ENCODE measurements around the gene ZFHX2. TPM values are rescaled to one million over a fixed set of nuclear protein-coding genes. Genes with fewer than 3 reads are reported as not detected.

ZFHX2 gene
- total and polyA plus RNA-seq, 2 of the 13 experiments (the other 11 are each of a cell fraction or from before 2014, with no cell fraction given), result 0.17 to 0.44 TPM

DNA sequence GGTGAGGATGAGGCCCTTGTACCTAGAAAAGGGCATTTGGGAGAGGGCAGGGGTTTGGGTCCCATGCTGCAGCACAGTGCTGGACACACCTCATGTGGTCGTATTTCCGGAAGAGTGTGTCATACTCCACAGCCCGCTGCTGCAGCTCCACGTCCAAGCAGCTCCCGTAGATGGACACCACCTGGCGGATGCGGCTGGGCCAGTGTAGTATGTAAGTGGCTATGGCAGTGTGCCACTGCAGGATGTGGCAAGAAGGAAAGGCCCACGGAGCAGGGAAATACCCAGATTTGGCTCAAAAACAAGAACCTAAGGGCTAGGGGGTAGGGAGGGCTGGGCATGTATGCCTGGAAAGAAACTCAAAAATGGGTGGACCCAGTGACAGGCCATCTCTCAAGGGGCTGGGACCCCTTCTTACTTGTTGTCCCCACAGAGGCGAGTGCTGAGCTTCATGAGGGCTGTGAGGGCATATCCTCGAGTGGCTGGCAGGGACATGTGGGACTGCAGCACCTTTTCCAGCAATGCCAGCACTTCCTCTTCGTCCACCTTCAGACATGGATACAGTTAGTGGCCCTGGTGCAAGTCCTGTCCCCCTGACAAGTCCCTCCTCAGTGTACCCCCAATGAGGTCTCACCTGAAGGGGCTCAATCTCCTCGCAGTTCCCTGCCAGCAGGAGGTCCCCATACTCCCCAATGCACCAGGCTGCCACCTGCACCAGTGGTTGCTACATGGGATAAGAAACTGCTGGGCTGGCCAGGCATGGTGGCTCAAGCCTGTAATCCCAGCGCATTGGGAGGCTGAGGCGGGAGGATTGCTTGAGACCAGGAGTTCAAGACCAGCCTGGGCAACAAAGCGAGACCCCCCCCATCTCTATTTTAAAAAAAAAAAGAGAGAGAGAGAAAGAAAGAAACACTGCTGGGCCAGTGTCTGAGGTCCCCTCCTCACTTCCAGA is 10.6 kb upstream of the ZFHX2 start (continued):
- TF ChIP-seq, protein P1, sequence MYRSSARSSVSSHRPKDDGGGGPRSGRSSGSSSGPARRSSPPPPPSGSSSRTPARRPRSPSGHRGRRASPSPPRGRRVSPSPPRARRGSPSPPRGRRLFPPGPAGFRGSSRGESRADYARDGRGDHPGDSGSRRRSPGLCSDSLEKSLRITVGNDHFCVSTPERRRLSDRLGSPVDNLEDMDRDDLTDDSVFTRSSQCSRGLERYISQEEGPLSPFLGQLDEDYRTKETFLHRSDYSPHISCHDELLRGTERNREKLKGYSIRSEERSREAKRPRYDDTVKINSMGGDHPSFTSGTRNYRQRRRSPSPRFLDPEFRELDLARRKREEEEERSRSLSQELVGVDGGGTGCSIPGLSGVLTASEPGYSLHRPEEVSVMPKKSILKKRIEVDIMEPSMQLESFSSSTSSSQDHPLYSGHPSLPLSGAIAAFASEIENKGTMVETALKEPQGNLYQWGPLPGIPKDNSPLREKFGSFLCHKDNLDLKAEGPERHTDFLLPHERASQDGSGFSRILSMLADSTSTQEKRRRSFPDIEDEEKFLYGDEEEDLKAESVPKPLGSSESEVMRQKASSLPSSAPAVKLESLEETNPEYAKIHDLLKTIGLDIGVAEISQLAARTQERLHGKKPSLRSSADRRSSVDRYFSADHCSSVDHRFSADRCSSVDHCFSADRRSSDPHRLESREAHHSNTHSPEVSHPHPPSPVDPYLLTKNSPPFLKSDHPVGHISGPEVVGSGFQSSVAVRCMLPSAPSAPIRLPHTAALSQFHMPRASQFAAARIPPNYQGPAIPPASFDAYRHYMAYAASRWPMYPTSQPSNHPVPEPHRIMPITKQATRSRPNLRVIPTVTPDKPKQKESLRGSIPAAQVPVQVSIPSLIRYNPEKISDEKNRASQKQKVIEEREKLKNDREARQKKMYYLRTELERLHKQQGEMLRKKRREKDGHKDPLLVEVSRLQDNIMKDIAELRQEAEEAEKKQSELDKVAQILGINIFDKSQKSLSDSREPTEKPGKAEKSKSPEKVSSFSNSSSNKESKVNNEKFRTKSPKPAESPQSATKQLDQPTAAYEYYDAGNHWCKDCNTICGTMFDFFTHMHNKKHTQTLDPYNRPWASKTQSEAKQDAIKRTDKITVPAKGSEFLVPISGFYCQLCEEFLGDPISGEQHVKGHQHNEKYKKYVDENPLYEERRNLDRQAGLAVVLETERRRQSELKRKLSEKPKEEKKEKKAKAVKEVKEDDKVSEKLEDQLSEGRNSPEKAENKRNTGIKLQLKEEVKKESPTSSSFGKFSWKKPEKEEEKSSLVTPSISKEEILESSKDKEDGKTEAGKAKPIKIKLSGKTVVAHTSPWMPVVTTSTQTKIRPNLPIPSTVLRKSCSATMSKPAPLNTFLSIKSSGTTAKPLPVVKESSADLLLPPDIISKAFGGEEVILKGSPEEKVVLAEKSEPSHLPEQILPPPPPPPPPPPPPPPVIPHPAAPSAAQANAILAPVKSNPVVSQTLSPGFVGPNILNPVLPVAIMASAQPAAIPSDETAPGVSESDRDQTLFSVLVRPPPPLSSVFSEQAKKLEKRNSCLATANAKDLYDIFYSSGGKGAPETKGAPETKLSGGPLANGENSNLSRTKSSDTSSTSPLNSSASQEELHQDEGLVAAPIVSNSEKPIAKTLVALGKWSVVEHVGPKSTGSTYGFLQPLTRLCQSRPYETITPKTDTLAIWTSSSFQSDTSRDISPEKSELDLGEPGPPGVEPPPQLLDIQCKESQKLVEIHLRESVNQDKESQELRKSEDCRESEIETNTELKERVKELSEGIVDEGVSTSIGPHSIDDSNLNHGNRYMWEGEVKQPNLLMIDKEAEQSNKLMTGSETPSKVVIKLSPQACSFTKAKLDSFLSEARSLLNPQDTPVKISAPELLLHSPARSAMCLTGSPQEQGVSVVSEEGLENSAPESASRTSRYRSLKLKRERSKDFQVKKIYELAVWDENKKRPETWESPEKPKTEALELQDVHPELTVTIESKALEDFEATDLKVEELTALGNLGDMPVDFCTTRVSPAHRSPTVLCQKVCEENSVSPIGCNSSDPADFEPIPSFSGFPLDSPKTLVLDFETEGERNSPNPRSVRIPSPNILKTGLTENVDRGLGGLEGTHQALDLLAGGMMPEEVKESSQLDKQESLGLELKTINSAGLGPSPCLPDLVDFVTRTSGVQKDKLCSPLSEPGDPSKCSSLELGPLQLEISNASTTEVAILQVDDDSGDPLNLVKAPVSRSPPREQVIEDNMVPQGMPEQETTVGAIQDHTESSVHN (CRISPR knock-in tag; IDR thresholded peaks at IDR 0.05), result peak; percentile 45; the same call in 1 of the 2 replicates
- TF ChIP-seq, protein P2, sequence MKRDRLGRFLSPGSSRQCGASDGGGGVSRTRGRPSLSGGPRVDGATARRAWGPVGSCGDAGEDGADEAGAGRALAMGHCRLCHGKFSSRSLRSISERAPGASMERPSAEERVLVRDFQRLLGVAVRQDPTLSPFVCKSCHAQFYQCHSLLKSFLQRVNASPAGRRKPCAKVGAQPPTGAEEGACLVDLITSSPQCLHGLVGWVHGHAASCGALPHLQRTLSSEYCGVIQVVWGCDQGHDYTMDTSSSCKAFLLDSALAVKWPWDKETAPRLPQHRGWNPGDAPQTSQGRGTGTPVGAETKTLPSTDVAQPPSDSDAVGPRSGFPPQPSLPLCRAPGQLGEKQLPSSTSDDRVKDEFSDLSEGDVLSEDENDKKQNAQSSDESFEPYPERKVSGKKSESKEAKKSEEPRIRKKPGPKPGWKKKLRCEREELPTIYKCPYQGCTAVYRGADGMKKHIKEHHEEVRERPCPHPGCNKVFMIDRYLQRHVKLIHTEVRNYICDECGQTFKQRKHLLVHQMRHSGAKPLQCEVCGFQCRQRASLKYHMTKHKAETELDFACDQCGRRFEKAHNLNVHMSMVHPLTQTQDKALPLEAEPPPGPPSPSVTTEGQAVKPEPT (CRISPR knock-in tag; IDR thresholded peaks at IDR 0.05; ENCODE audit: low read depth), result peak; percentile 38; the same call in 1 of the 2 replicates
- TF ChIP-seq ZNF225 (CRISPR knock-in tag; IDR thresholded peaks at IDR 0.05), result peak; percentile 85; the same call in 1 of the 2 replicates
- TF ChIP-seq ZNF562 (CRISPR knock-in tag; IDR thresholded peaks at IDR 0.05; ENCODE audit: borderline replicate concordance), result peak; percentile 37; the same call in 1 of the 2 replicates
- 0 out of 2 replicates have a peak, but pooled peaks have one; percentile 56 for TF ChIP-seq ZNF839 (CRISPR knock-in tag; IDR thresholded peaks at IDR 0.05; ENCODE audit: borderline replicate concordance)
- TF ChIP-seq, protein P3, sequence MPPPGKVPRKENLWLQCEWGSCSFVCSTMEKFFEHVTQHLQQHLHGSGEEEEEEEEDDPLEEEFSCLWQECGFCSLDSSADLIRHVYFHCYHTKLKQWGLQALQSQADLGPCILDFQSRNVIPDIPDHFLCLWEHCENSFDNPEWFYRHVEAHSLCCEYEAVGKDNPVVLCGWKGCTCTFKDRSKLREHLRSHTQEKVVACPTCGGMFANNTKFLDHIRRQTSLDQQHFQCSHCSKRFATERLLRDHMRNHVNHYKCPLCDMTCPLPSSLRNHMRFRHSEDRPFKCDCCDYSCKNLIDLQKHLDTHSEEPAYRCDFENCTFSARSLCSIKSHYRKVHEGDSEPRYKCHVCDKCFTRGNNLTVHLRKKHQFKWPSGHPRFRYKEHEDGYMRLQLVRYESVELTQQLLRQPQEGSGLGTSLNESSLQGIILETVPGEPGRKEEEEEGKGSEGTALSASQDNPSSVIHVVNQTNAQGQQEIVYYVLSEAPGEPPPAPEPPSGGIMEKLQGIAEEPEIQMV (CRISPR knock-in tag; IDR thresholded peaks at IDR 0.05; ENCODE audit: low read depth), result peak; percentile 25; the same call in 1 of the 2 replicates
- TF ChIP-seq, protein P4, sequence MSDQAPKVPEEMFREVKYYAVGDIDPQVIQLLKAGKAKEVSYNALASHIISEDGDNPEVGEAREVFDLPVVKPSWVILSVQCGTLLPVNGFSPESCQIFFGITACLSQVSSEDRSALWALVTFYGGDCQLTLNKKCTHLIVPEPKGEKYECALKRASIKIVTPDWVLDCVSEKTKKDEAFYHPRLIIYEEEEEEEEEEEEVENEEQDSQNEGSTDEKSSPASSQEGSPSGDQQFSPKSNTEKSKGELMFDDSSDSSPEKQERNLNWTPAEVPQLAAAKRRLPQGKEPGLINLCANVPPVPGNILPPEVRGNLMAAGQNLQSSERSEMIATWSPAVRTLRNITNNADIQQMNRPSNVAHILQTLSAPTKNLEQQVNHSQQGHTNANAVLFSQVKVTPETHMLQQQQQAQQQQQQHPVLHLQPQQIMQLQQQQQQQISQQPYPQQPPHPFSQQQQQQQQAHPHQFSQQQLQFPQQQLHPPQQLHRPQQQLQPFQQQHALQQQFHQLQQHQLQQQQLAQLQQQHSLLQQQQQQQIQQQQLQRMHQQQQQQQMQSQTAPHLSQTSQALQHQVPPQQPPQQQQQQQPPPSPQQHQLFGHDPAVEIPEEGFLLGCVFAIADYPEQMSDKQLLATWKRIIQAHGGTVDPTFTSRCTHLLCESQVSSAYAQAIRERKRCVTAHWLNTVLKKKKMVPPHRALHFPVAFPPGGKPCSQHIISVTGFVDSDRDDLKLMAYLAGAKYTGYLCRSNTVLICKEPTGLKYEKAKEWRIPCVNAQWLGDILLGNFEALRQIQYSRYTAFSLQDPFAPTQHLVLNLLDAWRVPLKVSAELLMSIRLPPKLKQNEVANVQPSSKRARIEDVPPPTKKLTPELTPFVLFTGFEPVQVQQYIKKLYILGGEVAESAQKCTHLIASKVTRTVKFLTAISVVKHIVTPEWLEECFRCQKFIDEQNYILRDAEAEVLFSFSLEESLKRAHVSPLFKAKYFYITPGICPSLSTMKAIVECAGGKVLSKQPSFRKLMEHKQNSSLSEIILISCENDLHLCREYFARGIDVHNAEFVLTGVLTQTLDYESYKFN (CRISPR knock-in tag; conservative IDR thresholded peaks at IDR 0.05), result 0 out of 2 replicates have a peak, but pooled peaks have one; percentile 38
- TF ChIP-seq, protein P5, sequence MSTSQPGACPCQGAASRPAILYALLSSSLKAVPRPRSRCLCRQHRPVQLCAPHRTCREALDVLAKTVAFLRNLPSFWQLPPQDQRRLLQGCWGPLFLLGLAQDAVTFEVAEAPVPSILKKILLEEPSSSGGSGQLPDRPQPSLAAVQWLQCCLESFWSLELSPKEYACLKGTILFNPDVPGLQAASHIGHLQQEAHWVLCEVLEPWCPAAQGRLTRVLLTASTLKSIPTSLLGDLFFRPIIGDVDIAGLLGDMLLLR (CRISPR knock-in tag; IDR thresholded peaks at IDR 0.05), result 0 out of 2 replicates have a peak, but pooled peaks have one; percentile 22
- TF ChIP-seq RXRA (CRISPR knock-in tag; IDR thresholded peaks at IDR 0.05), result peak; percentile 42; the same call in 1 of the 2 replicates
- no peak for TF ChIP-seq ZNF547 (CRISPR knock-in tag; IDR thresholded peaks at IDR 0.05)

Data from HepG2 (cell line).